PC-3 (cell line): ENCODE data around the gene MKKS. TPM values are rescaled to one million over a fixed set of nuclear protein-coding genes. Genes with fewer than 3 reads are reported as not detected.
A peak's percentile ranks its signal among the peaks of the same experiment; 100 is the strongest.

ENCODE experiments used
- ATAC-seq: fragments of 200-7000 bp; cut with Tn5 transposase; 2 replicates; pipeline ENCODE4 v1.9.1; 2020; ENCODE audit warnings: mild to moderate bottlenecking, moderate library complexity
- BruUV-seq: library from RNA; stranded (reverse); fragments of 400-500 nt; replicated peaks from 2 replicates; lab custom pipeline; 2021; lab: Mats Ljungman, UMichigan
- CTCF ChIA-PET: fragments of 300-600 bp; sonication (Branson Sonifier 250); formaldehyde crosslinking; loops from one replicate; lab custom pipeline; 2022; ENCODE audit warnings: antibody characterized with exemption; lab: Charles Lee
- POLR2A ChIA-PET: fragments of 300-600 bp; sonication (Branson Sonifier 250); formaldehyde crosslinking; loops from one replicate; lab custom pipeline; 2022; ENCODE audit warnings: antibody characterized with exemption; ENCODE audit not compliant: unreplicated experiment; lab: Charles Lee
- DNase-seq: peaks from one replicate; pipeline ENCODE4 v3.0.0-alpha.2; 2015
- H2AFZ ChIP-seq: fragments of 300-600 bp; sonication (generic); 2 replicates; pipeline ENCODE4 v1.6.0; 2016; ENCODE audit warnings: antibody characterized with exemption, low read length
- H3F3A ChIP-seq: fragments of 300-600 bp; sonication (generic); one replicate; pipeline ENCODE4 v1.6.0; 2017; ENCODE audit warnings: antibody characterized with exemption, low read length, control low read depth, mild to moderate bottlenecking; ENCODE audit not compliant: unreplicated experiment
- H3K27ac ChIP-seq: fragments of 300-600 bp; sonication (generic); 2 replicates; pipeline ENCODE4 v1.5.1; 2016; ENCODE audit warnings: mild to moderate bottlenecking, low read length
- H3K27me3 ChIP-seq: fragments of 300-600 bp; sonication (generic); 2 replicates; pipeline ENCODE4 v1.6.1; 2016; ENCODE audit warnings: low read length, mixed read lengths
- H3K36me3 ChIP-seq: fragments of 300-600 bp; sonication (generic); 2 replicates; pipeline ENCODE4 v1.6.1; 2016; ENCODE audit warnings: low read depth, mixed run types, low read length, mixed read lengths
- H3K4me1 ChIP-seq: fragments of 300-600 bp; sonication (generic); 2 replicates; pipeline ENCODE4 v1.5.1; 2016; ENCODE audit warnings: low read length; ENCODE audit not compliant: insufficient read depth
- H3K4me2 ChIP-seq: fragments of 300-600 bp; sonication (generic); 2 replicates; pipeline ENCODE4 v1.6.0; 2016; ENCODE audit warnings: low read length
- H3K4me3 ChIP-seq: fragments of 300-600 bp; sonication (generic); 2 replicates; pipeline ENCODE4 v1.5.1; 2016; ENCODE audit warnings: mild to moderate bottlenecking, low read length, mixed read lengths
- H3K79me2 ChIP-seq: fragments of 300-600 bp; sonication (generic); 2 replicates; pipeline ENCODE4 v1.6.1; 2017; ENCODE audit warnings: low read length, mixed read lengths
- H3K9ac ChIP-seq: fragments of 300-600 bp; sonication (generic); 2 replicates; pipeline ENCODE4 v1.6.0; 2016; ENCODE audit warnings: mild to moderate bottlenecking, low read length
- H3K9me2 ChIP-seq: fragments of 300-600 bp; sonication (generic); replicated peaks from 2 replicates; pipeline ENCODE4 v1.6.1; 2016; ENCODE audit warnings: mixed run types, low read length, mixed read lengths
- H3K9me3 ChIP-seq: fragments of 300-600 bp; sonication (generic); 2 replicates; pipeline ENCODE4 v1.6.1; 2016; ENCODE audit warnings: low read length, mixed read lengths
- H4K20me1 ChIP-seq: fragments of 300-600 bp; sonication (generic); 2 replicates; pipeline ENCODE4 v1.6.1; 2016; ENCODE audit warnings: low read length, mixed read lengths
- CTCF ChIP-seq: fragments of 300-600 bp; sonication (generic); conservative IDR thresholded peaks from 2 replicates; pipeline ENCODE4 v1.5.1; 2017; ENCODE audit warnings: antibody characterized with exemption, low read depth, mild to moderate bottlenecking, low read length
- EZH2 ChIP-seq: fragments of 300-600 bp; sonication (generic); IDR thresholded peaks from one replicate; pipeline ENCODE4 v1.6.1; 2017; ENCODE audit warnings: antibody characterized with exemption, mild to moderate bottlenecking, low read length; ENCODE audit not compliant: unreplicated experiment
- EZH2phosphoT487 ChIP-seq: fragments of 300-600 bp; sonication (generic); IDR thresholded peaks from 2 replicates; pipeline ENCODE4 v1.6.1; 2018; ENCODE audit warnings: mild to moderate bottlenecking, antibody characterized with exemption, low read length, borderline replicate concordance
- intact Hi-C: fragments of 100-400 bp; cut with micrococcal nuclease; formaldehyde crosslinking; loops from 2 replicates; pipeline ENCODE4 v1.9.0; 2023
- total RNA-seq: library from RNA; depleted of rRNA; stranded (reverse); fragments of >200 nt; gene quantifications from 2 replicates; pipeline ENCODE4 v1.2.3, GENCODE V29; 2014

MKKS gene
- total RNA-seq, 1 experiment from 2014 or later = 13.6 TPM

GRCh38 chr20:10408108-10408813 is 25.8 kb downstream of the MKKS start:
- H3K4me2 ChIP-seq = no peak overlapping the region
- H3K9ac ChIP-seq = no peak overlapping the region
- H3K4me3 ChIP-seq = no peak overlapping the region
- ChIA-PET CTCF (interaction anchor here (0.5 kb wide), 1 partner anchor 434 kb away, joined by 3 read pairs; no protein-coding TSS in a partner anchor), POLR2A (no interaction called here)
- H3K27me3 ChIP-seq = no peaks in the 10 kb centered on the region
- no peak overlapping the region for H2AFZ ChIP-seq
- TF ChIP-seq EZH2phosphoT487 = no peak
- no peak for TF ChIP-seq CTCF
- TF ChIP-seq EZH2 = no peak
- H3K79me2 ChIP-seq = no peaks in the 10 kb centered on the region
- peaks cover 28% of the 10 kb centered on the region; the same call in 1 of the 2 replicates for H3K36me3 ChIP-seq
- H4K20me1 ChIP-seq = no peaks in the 10 kb centered on the region
- H3K27ac ChIP-seq = no peak overlapping the region
- no peaks in the 10 kb centered on the region for H3K9me2 ChIP-seq
- no peaks in the 10 kb centered on the region for H3K4me1 ChIP-seq
- DNase-seq (no peak), ATAC-seq (no peak)
- intact Hi-C loops = no loop called here
- no peaks in the 10 kb centered on the region for H3K9me3 ChIP-seq
- no peaks in the 10 kb centered on the region for H3F3A ChIP-seq
- BruUV-seq = no TSS peak

- no peak overlapping the region for H3K4me3 ChIP-seq
- no peaks in the 10 kb centered on the region for H3K79me2 ChIP-seq
- H3K9ac ChIP-seq = no peak overlapping the region
- H3K27ac ChIP-seq = no peak overlapping the region
- no peak overlapping the region for H2AFZ ChIP-seq
- ChIA-PET POLR2A (no interaction called here), CTCF (interaction anchor here (0.7 kb wide), 1 partner anchor 884 kb away, joined by 3 read pairs; no protein-coding TSS in a partner anchor)
- TF ChIP-seq CTCF (no peak), EZH2 (no peak), EZH2phosphoT487 (no peak)
- intact Hi-C loops = no loop called here
- no peaks in the 10 kb centered on the region for H3F3A ChIP-seq
- no peak for DNase-seq
- H4K20me1 ChIP-seq = no peaks in the 10 kb centered on the region
- BruUV-seq = no TSS peak
- H3K4me1 ChIP-seq = no peaks in the 10 kb centered on the region
- no peaks in the 10 kb centered on the region for H3K27me3 ChIP-seq
- H3K9me2 ChIP-seq = no peaks in the 10 kb centered on the region
- no peak overlapping the region for H3K4me2 ChIP-seq
- H3K9me3 ChIP-seq = no peaks in the 10 kb centered on the region
- H3K36me3 ChIP-seq = peaks cover 13% of the 10 kb centered on the region; the same call in 1 of the 2 replicates
- peak; percentile 59 for ATAC-seq
Observed at GRCh38 chr20:10404959-10405530, 29.0 kb downstream of the MKKS start.
